GM21515 (cell line): Measurements from ENCODE around the gene SP140.
"Not testable (repeated sequence)": the region's sequence is repeated elsewhere in the genome, so short reads cannot be mapped to it uniquely, and the experiment has no call there.

Experiments used
- ATAC-seq: cut with Tn5 transposase; IDR thresholded peaks from one replicate; pipeline ENCODE4 v1.9.1; 2021; ENCODE audit not compliant: unreplicated experiment

The SP140 gene

DNA sequence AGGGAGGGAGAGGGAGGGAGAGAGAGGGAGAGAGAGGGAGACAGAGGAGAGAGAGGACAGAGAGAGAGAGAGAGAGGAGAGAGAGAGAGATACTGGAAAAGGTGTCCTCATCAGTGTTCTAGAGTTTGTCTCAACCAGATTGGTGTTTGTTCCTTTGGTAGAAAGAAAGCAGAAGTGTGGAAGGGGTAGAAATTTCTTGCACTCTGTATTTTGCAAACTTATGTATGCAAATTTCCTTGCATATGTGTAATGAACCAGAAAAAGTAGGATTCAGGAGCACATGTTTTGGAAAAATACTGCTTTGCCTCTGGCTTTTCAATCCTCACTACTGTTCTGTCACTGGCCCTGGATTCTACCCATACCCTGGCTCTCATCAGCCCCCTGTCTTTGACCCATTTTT, 1.1 kb upstream of the SP140 start:
- no peak for ATAC-seq

GRCh38 chr2:230226051-230226551, 565 bp downstream of the SP140 start:
- peak; percentile 70 for ATAC-seq

DNA sequence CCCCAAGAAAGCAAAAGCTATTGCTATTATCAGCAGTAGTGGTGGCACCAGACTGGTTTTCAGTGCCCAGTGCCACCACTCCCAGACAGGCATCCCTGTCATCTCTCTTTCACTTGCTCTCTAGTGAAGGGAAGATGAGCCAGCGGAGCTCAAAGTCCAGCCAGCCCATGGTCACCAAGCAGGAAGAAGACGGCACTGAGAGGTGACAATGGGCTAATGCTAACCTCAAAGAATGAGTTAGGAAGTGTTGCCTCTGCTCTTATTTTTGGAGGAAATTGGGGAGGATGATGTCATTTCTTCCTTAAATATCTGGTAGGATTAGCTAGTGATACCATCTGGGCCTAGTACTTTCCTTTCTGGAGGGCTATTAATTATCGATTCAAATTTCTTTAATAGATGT, 1.7 kb downstream of the SP140 start:
- no peak for ATAC-seq

DNA sequence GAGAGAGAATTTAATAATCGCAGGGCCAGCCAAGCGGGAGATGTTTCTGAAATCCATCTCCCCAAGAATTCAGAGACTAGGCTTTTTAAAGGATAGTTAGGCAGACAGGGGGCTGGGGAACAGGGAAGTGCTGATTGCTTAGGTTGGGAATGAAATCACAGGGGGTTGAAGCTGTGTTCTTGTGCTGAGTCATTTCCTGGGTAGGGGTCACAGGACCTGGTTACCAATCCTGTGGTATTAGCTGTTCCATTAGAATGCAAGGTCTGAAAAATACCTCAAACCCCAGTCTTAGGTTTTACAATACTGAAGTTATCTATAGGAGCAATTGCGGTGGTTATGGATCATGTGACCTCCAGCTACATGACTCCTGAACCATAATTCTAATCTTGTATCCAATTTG, 4.6 kb downstream of the SP140 start:
- no peak for ATAC-seq

DNA sequence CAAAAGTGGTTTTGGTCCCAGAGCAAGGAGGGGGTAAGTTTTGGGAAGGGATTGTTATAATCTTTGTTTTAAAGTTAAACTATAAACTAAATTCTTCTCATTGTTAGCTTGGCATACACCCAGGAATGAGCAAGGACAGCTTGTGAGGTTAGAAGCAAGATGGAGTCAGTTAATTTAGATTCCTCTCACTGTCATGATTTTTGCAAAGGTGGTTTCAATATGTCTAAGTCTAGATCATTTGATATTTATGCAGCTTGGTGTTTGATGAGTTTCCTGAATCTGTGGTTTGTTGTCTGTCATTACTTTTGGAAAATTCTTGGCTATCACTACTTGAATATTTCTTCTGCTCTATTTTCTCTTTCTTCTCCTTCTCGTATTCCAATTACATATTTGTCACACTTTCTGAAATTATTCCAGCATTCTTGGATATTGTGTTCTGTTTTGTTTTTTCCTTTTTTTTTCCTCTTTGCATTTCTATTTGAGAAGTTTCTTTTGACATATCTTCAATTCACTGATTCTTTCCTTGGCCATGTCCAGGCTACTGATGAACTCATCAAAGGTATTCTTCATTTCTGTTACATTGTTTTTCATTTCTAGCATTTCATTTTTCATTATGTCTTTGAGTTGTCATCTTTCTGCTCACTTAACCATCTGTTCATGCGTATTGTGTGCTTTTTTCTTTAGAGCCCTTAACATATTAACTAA, 5.1 kb downstream of the SP140 start:
- no peak for ATAC-seq

DNA sequence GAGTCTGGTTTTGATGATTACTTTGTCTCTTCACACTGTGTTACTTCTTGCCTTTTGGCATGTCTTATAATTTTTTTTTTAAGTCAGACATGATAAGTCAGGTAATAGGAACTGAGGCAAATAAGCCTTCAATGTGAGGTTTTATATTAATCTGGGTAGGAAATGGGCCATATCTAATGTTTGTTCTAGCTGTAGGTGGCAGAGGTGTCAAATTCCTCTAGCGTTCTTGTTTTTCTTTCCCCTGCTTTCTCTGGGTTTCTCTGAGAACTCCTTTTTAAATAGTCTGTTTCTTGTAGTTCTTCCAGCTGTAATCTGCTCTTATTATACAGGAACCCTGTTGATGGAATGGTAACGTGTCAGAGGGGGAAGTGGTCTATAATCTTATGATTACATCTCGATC, 5.7 kb downstream of the SP140 start:
- no peak for ATAC-seq

GRCh38 chr2:230234122-230234722, 8.7 kb downstream of the SP140 start:
- no peak for ATAC-seq

DNA sequence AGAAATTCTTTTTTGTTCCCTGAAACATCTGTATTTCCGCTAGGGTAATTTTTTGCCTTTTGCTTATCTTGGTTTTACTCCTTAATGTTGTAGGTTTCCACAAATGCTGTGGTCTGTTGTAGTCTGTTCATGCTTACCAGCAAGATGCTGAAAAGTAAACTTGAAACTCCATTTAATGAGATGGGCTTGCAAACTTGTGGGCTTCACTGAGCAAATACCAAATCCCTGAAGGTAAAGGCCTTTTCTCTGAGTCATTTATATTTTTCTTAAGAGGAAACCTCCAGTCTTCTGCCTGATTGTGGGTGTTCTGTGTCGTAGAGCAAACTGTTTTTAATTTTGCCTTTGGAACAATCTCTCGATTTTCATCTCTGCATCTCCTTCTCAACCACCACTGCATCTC, 9.3 kb downstream of the SP140 start:
- no peak for ATAC-seq

- no peak for ATAC-seq
Observed at GRCh38 chr2:230244211-230244610, 18.7 kb downstream of the SP140 start.

DNA sequence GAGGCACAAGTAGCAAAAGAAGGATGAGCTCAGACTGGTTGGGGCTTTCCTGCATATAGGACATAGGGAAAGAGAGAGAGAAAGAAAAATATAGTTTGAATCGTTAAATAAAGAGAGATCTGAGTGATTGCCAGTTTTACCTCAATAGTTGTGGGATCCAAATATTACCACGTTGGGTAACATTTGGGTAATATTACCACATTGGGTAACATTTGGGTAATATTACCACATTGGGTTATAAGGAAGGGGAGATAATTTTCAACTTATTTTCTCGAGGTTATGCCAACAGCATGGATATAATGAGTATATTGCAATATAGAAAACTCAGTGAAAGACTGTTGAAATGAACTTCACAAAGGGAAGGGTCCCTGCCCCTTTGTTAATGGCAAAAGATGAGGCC, 20.7 kb downstream of the SP140 start:
- no peak for ATAC-seq

DNA sequence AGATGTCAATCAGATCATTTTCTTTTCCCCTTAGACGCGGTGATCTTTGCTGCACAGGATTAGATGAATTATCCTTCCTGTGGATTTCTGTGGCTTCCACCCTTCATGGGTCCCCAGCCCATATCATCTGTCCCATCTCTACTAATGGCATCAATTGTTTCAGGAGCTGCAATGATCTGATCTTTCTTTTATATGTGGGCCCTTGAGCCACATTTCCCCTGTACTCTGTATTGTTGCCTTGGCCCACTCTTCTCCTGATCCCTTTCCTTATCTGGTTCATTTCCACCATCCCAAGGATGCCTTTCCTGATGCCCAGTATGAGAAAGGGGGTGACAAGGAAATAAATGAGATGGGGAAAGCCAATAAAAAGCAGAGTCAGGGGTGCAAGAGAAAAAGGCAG, 24.7 kb downstream of the SP140 start:
- no peak for ATAC-seq

DNA sequence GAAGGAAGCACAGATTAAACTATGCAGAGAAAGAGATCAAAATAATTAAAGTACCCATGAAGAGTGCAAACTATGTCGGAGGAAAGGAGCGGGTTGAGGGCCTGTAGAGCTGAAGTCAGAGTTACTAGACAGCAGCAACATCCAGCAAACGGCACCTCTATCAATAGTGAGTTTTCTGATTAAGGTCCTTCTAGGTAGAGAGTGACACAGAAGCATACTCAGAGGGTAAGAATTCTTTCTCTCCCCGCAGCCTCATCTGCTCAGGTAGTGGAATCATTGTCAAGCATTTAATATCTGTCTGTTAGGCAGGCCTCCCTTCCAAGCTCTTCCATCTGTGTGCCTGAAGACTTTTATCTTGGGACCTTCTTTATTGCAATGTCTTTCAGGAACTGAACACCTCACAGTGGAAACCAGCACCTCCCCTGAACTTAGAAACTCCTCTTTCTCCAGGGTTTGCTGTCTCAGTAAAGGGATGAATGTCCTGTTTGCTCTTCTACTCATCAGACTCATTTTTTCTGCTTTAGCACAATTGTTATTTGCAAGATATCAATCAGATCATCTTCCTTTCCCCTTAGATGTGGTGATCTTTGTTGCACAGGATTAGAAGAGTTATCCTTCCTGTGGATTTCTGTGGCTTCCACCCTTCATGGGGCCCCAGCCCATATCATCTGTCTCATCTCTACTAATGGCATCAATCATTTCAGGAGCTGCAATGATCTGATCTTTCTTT, 28.8 kb downstream of the SP140 start:
- ATAC-seq = no peak

GRCh38 chr2:230256733-230257332, 31.3 kb downstream of the SP140 start:
- ATAC-seq = no peak

DNA sequence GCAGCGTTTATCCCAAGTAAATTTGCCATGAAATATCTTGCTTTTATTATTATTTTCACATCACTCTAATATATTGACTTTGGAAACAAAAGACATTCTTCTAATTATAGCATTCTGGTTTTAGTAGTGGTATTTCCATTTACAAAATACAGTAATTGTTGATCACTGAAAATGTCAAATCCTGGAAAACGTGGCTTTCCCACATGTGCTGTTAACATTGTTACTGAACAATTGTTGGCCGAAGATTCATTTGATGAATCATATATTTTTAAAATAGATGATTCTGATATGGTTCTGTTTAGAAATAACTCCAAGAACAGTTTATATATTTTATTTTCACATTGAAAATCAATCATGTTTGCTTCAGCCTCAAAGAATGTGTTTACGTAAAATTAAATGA, 32.9 kb downstream of the SP140 start:
- ATAC-seq = no peak

- no peak for ATAC-seq
Observed at GRCh38 chr2:230262246-230262645, 36.7 kb downstream of the SP140 start.

- ATAC-seq = not testable (repeated sequence)
Observed at GRCh38 chr2:230264945-230265344, 39.4 kb downstream of the SP140 start.

DNA sequence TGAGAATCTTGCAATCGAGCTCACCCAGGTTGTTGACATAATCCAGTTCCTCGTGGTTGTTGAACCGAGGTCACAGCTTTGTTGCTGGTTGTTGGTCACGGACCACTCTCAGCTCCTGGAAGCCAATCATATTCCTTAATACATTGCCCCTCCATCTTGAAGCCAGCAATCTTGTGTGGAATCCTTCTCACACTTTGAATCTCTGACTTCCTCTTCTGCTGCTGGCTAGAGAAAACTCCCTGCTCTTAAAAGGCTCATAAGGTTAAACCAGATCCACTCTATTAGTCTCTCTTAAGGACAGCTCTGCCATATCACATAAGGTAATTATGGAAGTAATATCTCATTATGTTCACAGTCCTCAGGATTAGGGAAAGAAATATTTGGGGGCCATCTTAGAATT, 41.1 kb downstream of the SP140 start:
- ATAC-seq = no peak

DNA sequence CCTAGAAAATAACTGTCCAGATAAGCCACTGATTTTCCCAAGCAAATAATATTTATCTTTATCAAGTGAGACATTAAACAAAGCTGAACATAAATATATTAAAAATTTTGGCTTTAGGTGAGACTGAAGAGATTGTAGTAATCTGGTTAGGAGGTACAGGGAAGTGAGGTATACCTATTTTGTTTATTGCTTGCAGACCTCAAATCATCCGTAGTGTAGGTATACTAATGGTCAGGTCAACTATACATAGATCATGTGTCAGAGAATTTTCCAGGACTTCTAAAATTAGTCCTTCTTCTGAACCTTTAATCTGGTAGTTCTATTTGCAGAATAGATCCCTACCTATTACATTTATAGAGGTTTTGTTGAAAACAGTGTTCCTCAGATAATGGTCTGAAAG, 41.5 kb downstream of the SP140 start:
- peak; percentile 27 for ATAC-seq

GRCh38 chr2:230267556-230267955, 42.0 kb downstream of the SP140 start:
- ATAC-seq = peak; percentile 55

DNA sequence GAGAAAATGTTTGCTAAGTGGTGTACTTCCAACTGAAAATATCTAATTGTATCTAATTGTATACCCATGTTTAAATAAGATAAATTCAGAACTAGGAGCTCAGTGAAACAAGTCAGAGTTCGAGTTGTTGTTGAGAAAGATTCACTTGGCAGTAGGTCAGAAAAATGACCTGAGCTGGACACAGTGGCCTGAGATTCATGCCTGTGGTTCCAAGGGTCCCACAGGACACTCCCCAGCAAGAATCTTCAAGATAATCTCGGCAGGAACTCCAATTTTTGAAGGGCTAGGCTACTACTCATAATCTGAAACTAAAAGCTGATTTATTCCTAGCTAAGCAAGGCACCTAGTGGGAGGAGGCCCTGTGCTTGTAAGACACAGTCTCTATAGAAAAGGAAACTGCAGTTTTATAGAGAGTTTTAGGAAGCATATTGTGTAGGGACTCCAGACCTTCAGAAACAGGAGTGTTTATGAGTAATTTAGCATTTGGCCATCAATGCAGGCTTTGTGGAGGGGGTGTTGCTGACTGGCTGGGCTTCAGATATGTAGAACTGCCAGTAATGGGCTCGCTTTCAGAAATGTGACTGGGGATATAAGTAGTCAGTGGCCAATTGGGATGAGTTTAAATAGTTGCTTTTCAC, 43.2 kb downstream of the SP140 start:
- ATAC-seq = peak; percentile 61

DNA sequence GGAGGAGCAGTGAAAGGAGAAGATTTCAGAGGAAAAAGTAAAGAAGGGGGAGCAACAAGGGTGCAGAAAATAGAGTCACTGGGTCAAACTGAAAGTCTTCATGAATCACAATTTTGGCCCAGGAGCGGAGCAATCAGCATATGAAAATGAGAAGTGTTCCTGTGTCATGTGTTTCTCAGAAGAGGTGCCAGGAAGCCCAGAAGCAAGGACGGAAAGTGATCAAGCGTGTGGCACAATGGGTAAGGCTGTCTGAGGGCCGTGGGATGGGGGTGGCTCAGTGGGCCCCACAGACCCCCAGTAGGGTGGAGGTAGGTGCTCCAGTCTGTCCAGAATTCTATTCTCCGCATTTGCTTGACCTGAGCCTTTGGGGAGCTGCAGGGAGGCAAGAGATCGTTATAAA, 44.2 kb downstream of the SP140 start:
- ATAC-seq = no peak
